NCI-H2029 (cell line): ENCODE data around the gene CCDC63.
"Not testable (repeated sequence)": the region's sequence is repeated elsewhere in the genome, so short reads cannot be mapped to it uniquely, and the experiment has no call there.

Experiments
- DNase-seq: peaks from one replicate; lab custom pipeline; 2025; lab: John Stamatoyannopoulos, UW

Gene CCDC63

GRCh38 chr12:110923192-110923591 lies 76.4 kb downstream of the CCDC63 start:
- DNase-seq, result no peak

GRCh38 chr12:110923692-110924334 lies 77.0 kb downstream of the CCDC63 start:
- no peak for DNase-seq

- no peak for DNase-seq
These were observed 80.8 kb downstream of the CCDC63 start for GRCh38 chr12:110927546-110927945.

- DNase-seq, result no peak
These were observed 81.9 kb downstream of the CCDC63 start for GRCh38 chr12:110928700-110929099.

GRCh38 chr12:110929818-110930217 lies 83.0 kb downstream of the CCDC63 start:
- DNase-seq, result no peak

GRCh38 chr12:110930348-110931314 lies 83.8 kb downstream of the CCDC63 start:
- no peak for DNase-seq

- no peak for DNase-seq
These were observed 84.5 kb downstream of the CCDC63 start for GRCh38 chr12:110931315-110931728.

- no peak for DNase-seq
These were observed 85.3 kb downstream of the CCDC63 start for GRCh38 chr12:110932046-110932445.

GRCh38 chr12:110933326-110933974 lies 86.7 kb downstream of the CCDC63 start:
- no peak for DNase-seq

GRCh38 chr12:110934093-110934852 lies 87.5 kb downstream of the CCDC63 start:
- no peak for DNase-seq

GRCh38 chr12:110935588-110935987 lies 88.8 kb downstream of the CCDC63 start:
- DNase-seq, result no peak

- no peak for DNase-seq
These were observed 89.7 kb downstream of the CCDC63 start for GRCh38 chr12:110936367-110937103.

GRCh38 chr12:110937104-110937641 lies 90.4 kb downstream of the CCDC63 start:
- DNase-seq, result peak; percentile 4

GRCh38 chr12:110940296-110940695 lies 93.5 kb downstream of the CCDC63 start:
- no peak for DNase-seq

- DNase-seq, result no peak
These were observed 94.1 kb downstream of the CCDC63 start for GRCh38 chr12:110940933-110941332.

- DNase-seq, result no peak
These were observed 94.6 kb downstream of the CCDC63 start for GRCh38 chr12:110941391-110941790.

- DNase-seq, result no peak
These were observed 96.6 kb downstream of the CCDC63 start for GRCh38 chr12:110943373-110943772.

GRCh38 chr12:110948041-110948440 lies 101.3 kb downstream of the CCDC63 start:
- no peak for DNase-seq

- DNase-seq, result not testable (repeated sequence)
These were observed 103.7 kb downstream of the CCDC63 start for GRCh38 chr12:110950466-110950865.

- not testable (repeated sequence) for DNase-seq
These were observed 104.1 kb downstream of the CCDC63 start for GRCh38 chr12:110950867-110951266.
